Large intestine (tissue), 3 donors: ENCODE measurements around the gene SEMA3E. TPM values are rescaled to one million over a fixed set of nuclear protein-coding genes. Genes with fewer than 3 reads are reported as not detected.

Source experiments
- DNase-seq, 2 donors: peaks; one replicate each; pipeline versions ENCODE4 v3.0.0 to v3.0.0-alpha.2; 2013
- H3K27ac ChIP-seq: one replicate; pipeline ENCODE4 v1.5.1; 2013; ENCODE audit warnings: low read length
- H3K27me3 ChIP-seq: 2 replicates; pipeline ENCODE4 v1.6.1; 2013; ENCODE audit warnings: low read length; ENCODE audit not compliant: control insufficient read depth, insufficient read depth
- H3K36me3 ChIP-seq: 2 replicates; pipeline ENCODE4 v1.6.1; 2013; ENCODE audit warnings: low read length; ENCODE audit not compliant: control insufficient read depth, insufficient read depth
- H3K4me1 ChIP-seq: one replicate; pipeline ENCODE4 v1.6.1; 2013; ENCODE audit warnings: low read length; ENCODE audit not compliant: control insufficient read depth, insufficient read depth
- H3K4me3 ChIP-seq: one replicate; pipeline ENCODE4 v1.5.1; 2013; ENCODE audit warnings: low read length
- H3K9me3 ChIP-seq: one replicate; pipeline ENCODE4 v1.6.1; 2013; ENCODE audit warnings: mild to moderate bottlenecking, low read depth, low read length, moderate library complexity; ENCODE audit not compliant: control insufficient read depth
- WGBS: methylation state at CpG from one replicate; pipeline ENCODE4 v1.1.5; 2013; ENCODE audit warnings: low lambda C conversion rate; ENCODE audit not compliant: insufficient coverage; 5-methylcytosine and 5-hydroxymethylcytosine counted together
- polyA plus RNA-seq: library from polyadenylated mRNA; unstranded; fragments of 120-200 nt; gene quantifications from one replicate; pipeline ENCODE4 v1.2.1, GENCODE V29; 2013

Gene SEMA3E
- polyA plus RNA-seq, 1 donor, result 0.82 TPM

GRCh38 chr7:83608716-83609115 is 40.2 kb downstream of the SEMA3E start:
- Histone ChIP-seq H3K9me3 (no peaks in the 10 kb centered on the region), H3K36me3 (no peaks in the 10 kb centered on the region), H3K4me3 (no peak overlapping the region), H3K4me1 (no peaks in the 10 kb centered on the region), H3K27ac (no peak overlapping the region), H3K27me3 (no peaks in the 10 kb centered on the region)
- WGBS, result no CpG with 5 or more reads among the region's 3 CpGs
- no peak for DNase-seq

- Histone ChIP-seq H3K36me3 (no peaks in the 10 kb centered on the region), H3K9me3 (no peaks in the 10 kb centered on the region), H3K4me1 (no peaks in the 10 kb centered on the region), H3K27me3 (no peaks in the 10 kb centered on the region), H3K4me3 (no peak overlapping the region), H3K27ac (no peak overlapping the region)
- no peak for DNase-seq
- WGBS, result no CpG with 5 or more reads among the region's 1 CpG
These were observed 45.3 kb downstream of the SEMA3E start for GRCh38 chr7:83603649-83604048.

GRCh38 chr7:83599131-83599530 is 49.8 kb downstream of the SEMA3E start:
- no CpG with 5 or more reads among the region's 1 CpG for WGBS
- Histone ChIP-seq H3K4me1 (no peaks in the 10 kb centered on the region), H3K4me3 (no peak overlapping the region), H3K27ac (no peak overlapping the region), H3K27me3 (no peaks in the 10 kb centered on the region), H3K36me3 (no peaks in the 10 kb centered on the region), H3K9me3 (no peaks in the 10 kb centered on the region)
- no peak for DNase-seq

GRCh38 chr7:83593921-83594475 is 54.9 kb downstream of the SEMA3E start:
- Histone ChIP-seq H3K4me1 (no peaks in the 10 kb centered on the region), H3K36me3 (no peaks in the 10 kb centered on the region), H3K27ac (no peak overlapping the region), H3K27me3 (no peaks in the 10 kb centered on the region), H3K9me3 (no peaks in the 10 kb centered on the region), H3K4me3 (no peak overlapping the region)
- DNase-seq, result no peak
- WGBS, result 93% methylated on average over 3 of the region's 4 CpGs

- WGBS, result no CpG with 5 or more reads among the region's 4 CpGs
- Histone ChIP-seq H3K9me3 (no peaks in the 10 kb centered on the region), H3K27me3 (no peaks in the 10 kb centered on the region), H3K27ac (no peak overlapping the region), H3K4me3 (no peak overlapping the region), H3K4me1 (no peaks in the 10 kb centered on the region), H3K36me3 (no peaks in the 10 kb centered on the region)
- DNase-seq, result no peak
These were observed 60.2 kb downstream of the SEMA3E start for GRCh38 chr7:83588602-83589240.

GRCh38 chr7:83586281-83586680 is 62.7 kb downstream of the SEMA3E start:
- Histone ChIP-seq H3K27me3 (no peaks in the 10 kb centered on the region), H3K4me3 (no peak overlapping the region), H3K4me1 (no peaks in the 10 kb centered on the region), H3K9me3 (no peaks in the 10 kb centered on the region), H3K36me3 (no peaks in the 10 kb centered on the region), H3K27ac (no peak overlapping the region)
- DNase-seq, result no peak
- WGBS, result 50% methylated on average over 1 of the region's 1 CpG

GRCh38 chr7:83581667-83582435 is 67.1 kb downstream of the SEMA3E start:
- Histone ChIP-seq H3K36me3 (no peaks in the 10 kb centered on the region), H3K4me1 (no peaks in the 10 kb centered on the region)
- WGBS, result 100% methylated on average over 1 of the region's 3 CpGs

GRCh38 chr7:83579740-83580139 is 69.2 kb downstream of the SEMA3E start:
- WGBS, result 83% methylated on average over 3 of the region's 5 CpGs
- H3K36me3 ChIP-seq, result no peaks in the 10 kb centered on the region
- no peak overlapping the region for H3K4me3 ChIP-seq
- H3K9me3 ChIP-seq, result no peaks in the 10 kb centered on the region
- H3K27me3 ChIP-seq, result no peaks in the 10 kb centered on the region
- no peaks in the 10 kb centered on the region for H3K4me1 ChIP-seq
- no peak overlapping the region for H3K27ac ChIP-seq
- DNase-seq, result no peak

More at GRCh38 chr7:83581667-83582435, 67.1 kb downstream of the SEMA3E start:
- Histone ChIP-seq H3K9me3 (no peaks in the 10 kb centered on the region), H3K27me3 (no peaks in the 10 kb centered on the region), H3K27ac (no peak overlapping the region), H3K4me3 (no peak overlapping the region)
- DNase-seq, result no peak

GRCh38 chr7:83575436-83575835 is 73.5 kb downstream of the SEMA3E start:
- WGBS, result 75% methylated on average over 1 of the region's 3 CpGs

GRCh38 chr7:83574616-83575015 is 74.3 kb downstream of the SEMA3E start:
- H3K27ac ChIP-seq, result no peak overlapping the region
- no peak overlapping the region for H3K4me3 ChIP-seq
- no peaks in the 10 kb centered on the region for H3K4me1 ChIP-seq
- no peak for DNase-seq
- no peaks in the 10 kb centered on the region for H3K9me3 ChIP-seq
- H3K36me3 ChIP-seq, result no peaks in the 10 kb centered on the region
- H3K27me3 ChIP-seq, result no peaks in the 10 kb centered on the region
- WGBS, result no CpG with 5 or more reads among the region's 1 CpG

More at GRCh38 chr7:83575436-83575835, 73.5 kb downstream of the SEMA3E start:
- H3K9me3 ChIP-seq, result no peaks in the 10 kb centered on the region
- no peak overlapping the region for H3K27ac ChIP-seq
- no peaks in the 10 kb centered on the region for H3K27me3 ChIP-seq
- no peak overlapping the region for H3K4me3 ChIP-seq
- no peak for DNase-seq
- H3K36me3 ChIP-seq, result no peaks in the 10 kb centered on the region
- no peaks in the 10 kb centered on the region for H3K4me1 ChIP-seq
